ENCODE data around the gene HEPH.
"Not testable (repeated sequence)": the region's sequence is repeated elsewhere in the genome, so short reads cannot be mapped to it uniquely, and the experiment has no call there.

DNA sequence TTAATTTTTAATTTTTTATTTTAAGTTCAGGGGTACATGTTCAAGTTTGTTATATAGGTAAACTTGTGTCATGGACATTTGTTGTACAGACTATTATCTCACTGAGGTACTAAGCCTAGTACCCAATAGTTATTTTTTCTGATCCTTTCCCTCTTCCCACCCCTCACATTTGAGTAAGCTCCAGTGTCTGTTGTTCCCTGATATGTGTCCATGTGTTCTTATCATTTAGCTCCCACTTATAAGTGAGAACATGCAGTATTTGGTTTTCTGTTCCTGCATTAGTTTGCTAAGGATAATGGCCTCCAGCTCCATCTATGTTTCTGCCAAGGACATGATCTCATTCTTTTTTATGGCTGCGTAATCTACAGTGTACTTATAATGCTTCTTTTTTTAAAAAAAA lies 69.9 kb downstream of the HEPH start:
- TF ChIP-seq, protein P1, sequence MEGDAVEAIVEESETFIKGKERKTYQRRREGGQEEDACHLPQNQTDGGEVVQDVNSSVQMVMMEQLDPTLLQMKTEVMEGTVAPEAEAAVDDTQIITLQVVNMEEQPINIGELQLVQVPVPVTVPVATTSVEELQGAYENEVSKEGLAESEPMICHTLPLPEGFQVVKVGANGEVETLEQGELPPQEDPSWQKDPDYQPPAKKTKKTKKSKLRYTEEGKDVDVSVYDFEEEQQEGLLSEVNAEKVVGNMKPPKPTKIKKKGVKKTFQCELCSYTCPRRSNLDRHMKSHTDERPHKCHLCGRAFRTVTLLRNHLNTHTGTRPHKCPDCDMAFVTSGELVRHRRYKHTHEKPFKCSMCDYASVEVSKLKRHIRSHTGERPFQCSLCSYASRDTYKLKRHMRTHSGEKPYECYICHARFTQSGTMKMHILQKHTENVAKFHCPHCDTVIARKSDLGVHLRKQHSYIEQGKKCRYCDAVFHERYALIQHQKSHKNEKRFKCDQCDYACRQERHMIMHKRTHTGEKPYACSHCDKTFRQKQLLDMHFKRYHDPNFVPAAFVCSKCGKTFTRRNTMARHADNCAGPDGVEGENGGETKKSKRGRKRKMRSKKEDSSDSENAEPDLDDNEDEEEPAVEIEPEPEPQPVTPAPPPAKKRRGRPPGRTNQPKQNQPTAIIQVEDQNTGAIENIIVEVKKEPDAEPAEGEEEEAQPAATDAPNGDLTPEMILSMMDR (IDR thresholded peaks at IDR 0.05), result not testable (repeated sequence)
- not testable (repeated sequence) for TF ChIP-seq POLR2A (IDR thresholded peaks at IDR 0.05)
